CD4-positive, alpha-beta T cell treated with Interleukin-6 for 4 hours (primary cell): ENCODE measurements around the gene SLC51A.
"Not testable (repeated sequence)": the region's sequence is repeated elsewhere in the genome, so short reads cannot be mapped to it uniquely, and the experiment has no call there.

Experiments used
- DNase-seq: peaks from one replicate; pipeline ENCODE4 v3.0.0-alpha.2; 2020; ENCODE audit warnings: mixed read lengths

The SLC51A gene

GRCh38 chr3:196193736-196194541 is 22.4 kb upstream of the SLC51A start:
- no peak for DNase-seq

- no peak for DNase-seq
These were observed 21.8 kb upstream of the SLC51A start for GRCh38 chr3:196194542-196194915.

GRCh38 chr3:196195664-196196265 is 20.6 kb upstream of the SLC51A start:
- no peak for DNase-seq

- DNase-seq: no peak
These were observed 18.8 kb upstream of the SLC51A start for GRCh38 chr3:196197524-196197923.

- no peak for DNase-seq
These were observed 18.2 kb upstream of the SLC51A start for GRCh38 chr3:196198081-196198675.

- DNase-seq: no peak
These were observed 17.3 kb upstream of the SLC51A start for GRCh38 chr3:196198771-196199753.

GRCh38 chr3:196202516-196202970 is 13.8 kb upstream of the SLC51A start:
- DNase-seq: no peak

GRCh38 chr3:196203846-196204245 is 12.5 kb upstream of the SLC51A start:
- DNase-seq: no peak

GRCh38 chr3:196205442-196206205 is 10.7 kb upstream of the SLC51A start:
- not testable (repeated sequence) for DNase-seq

GRCh38 chr3:196207159-196207832 is 9.0 kb upstream of the SLC51A start:
- peak; percentile 22 for DNase-seq

- DNase-seq: peak; percentile 79
These were observed 8.3 kb upstream of the SLC51A start for GRCh38 chr3:196207833-196208607.

- DNase-seq: no peak
These were observed 7.2 kb upstream of the SLC51A start for GRCh38 chr3:196208942-196209695.

- not testable (repeated sequence) for DNase-seq
These were observed 6.2 kb upstream of the SLC51A start for GRCh38 chr3:196209944-196210672.

GRCh38 chr3:196210673-196211556 is 5.4 kb upstream of the SLC51A start, which contains the start of gene ZDHHC19:
Gene ZDHHC19, minus strand, starts transcription at chr3:196211400. Its CDS starts 85 bp downstream, at chr3:196211315.
- DNase-seq: no peak

GRCh38 chr3:196214783-196215441 is 1.4 kb upstream of the SLC51A start:
- DNase-seq: no peak

GRCh38 chr3:196215493-196216020 is 777 bp upstream of the SLC51A start:
- DNase-seq: no peak

- no peak for DNase-seq
These were observed 412 bp downstream of the SLC51A start for GRCh38 chr3:196216681-196217211.
